Measurements from ENCODE around the gene ARL8A.
A peak's percentile ranks its signal among the peaks of the same experiment; 100 is the strongest.
"Not testable (repeated sequence)": the region's sequence is repeated elsewhere in the genome, so short reads cannot be mapped to it uniquely, and the experiment has no call there.

ARL8A gene
- 27.0 to 41.9 (median 39.4) reads per million in 3 experiments for total RNA-seq

DNA sequence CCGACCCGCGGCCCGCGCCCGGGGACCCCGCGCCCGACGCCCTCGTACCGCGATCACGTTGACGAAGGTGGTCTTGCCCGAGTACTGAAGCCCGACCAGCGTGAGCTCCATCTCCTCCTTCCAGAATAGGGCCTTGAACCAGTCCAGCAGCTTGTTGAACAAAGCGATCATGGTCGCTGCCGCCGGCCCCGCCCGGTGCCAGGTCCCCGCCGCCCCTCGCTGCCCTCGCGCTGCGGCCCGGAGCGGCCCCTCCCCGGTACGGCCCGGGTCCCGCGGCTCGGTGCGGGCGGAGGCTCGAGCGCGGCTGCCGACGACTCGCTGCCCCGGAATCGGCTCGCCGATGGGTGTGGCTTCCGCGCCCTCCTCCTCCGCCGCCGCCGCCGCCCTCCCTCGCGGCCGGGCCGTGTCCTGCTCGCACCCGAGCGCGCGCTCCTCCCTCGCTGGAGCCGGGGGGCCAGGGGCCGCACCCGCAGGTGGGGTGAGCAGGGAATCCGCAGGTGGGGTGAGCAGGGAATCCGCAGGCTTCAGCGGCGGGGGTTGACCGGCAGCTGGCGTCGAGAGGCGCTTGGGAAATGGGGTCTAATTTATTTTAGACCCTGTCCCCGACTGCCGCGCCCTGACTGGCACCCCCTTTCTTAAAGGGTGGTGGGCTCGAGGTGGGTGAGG, at the start of gene ARL8A:
TSS of gene ARL8A (minus strand) at position 336 of the 666 bp plus-strand sequence. CDS start at position 171, 165 bp downstream.
- DNase-seq: peak; percentile 61

DNA sequence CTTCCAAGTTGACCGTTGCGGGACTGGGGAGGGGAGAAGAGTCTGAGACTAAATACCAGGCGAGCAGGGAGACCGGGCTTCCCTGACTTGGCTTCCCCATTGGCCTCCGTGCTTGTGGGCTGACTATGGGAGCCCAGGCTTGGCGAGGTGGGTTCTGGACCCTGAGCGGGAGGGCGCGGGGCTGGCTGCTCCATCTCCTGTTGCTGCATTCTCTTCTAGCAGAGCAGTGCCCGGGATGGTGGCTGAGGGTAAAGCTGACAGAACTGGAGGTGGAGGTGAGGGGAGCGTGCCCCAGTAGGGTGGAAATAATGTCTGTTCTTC, 49.8 kb upstream of the ARL8A start:
- DNase-seq: no peak

GRCh38 chr1:202193614-202194327, 49.2 kb upstream of the ARL8A start, which contains the start of gene LGR6:
TSS of gene LGR6 (plus strand) at chr1:202193799. CDS start at chr1:202193990, 191 bp downstream.
- no peak for DNase-seq

- DNase-seq: peak; percentile 28
Measured at GRCh38 chr1:202192770-202193613, 48.5 kb upstream of the ARL8A start.

DNA sequence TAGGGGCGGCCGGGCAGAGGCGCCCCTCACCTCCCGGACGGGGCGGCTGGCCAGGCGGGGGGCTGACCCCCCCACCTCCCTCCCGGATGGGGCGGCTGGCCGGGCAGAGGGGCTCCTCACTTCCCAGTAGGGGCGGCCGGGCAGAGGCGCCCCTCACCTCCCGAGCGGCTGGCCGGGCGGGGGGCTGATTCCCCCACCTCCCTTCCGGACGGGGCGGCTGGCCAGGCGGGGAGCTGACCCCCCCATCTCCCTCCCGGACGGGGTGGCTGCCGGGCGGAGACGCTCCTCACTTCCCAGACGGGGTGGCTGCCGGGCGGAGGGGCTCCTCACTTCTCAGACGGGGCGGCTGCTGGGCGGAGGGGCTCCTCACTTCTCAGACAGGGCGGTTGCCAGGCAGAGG, 46.9 kb upstream of the ARL8A start:
- DNase-seq: not testable (repeated sequence)

DNA sequence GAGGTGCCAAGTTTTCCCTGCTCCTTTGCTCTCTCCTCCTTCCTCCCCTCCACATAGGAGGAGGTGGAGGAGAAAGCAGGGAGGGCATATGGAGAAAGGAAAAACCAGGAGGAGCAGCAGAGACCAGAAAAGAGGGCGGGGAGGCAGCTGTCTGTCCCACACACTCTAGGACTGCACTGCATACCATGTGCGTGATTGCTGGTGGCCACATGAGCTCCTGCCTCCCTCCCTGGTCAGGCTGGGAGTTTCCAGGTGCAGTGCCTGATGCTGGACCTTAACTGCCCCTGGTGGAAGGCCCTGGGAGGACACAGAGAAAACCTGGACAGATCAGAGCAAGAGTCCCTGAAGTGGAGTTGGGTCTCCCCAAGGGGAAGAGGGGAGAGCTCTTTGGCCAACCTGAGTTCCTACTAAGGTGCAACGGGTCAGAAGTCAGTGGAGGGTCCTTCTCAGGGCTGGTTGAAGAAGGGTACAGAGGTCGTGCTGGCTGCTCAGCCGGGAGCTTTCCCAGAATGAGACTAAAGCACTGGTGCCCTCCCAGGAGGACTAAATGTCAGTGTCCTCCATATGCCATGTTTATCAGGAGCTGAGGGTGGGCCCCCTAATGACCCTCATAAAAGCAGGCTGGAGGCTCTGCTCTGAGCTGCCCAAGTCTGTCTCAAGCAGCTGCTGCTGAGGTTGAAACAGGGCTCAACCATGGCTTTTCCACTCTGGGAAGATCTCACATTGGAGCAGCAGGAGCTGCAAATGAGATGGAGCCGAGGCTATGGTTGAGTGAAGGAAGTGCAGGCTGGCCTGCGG, 45.6 kb upstream of the ARL8A start:
- no peak for DNase-seq

- DNase-seq: peak; percentile 62
Measured at GRCh38 chr1:202189001-202189790, 44.7 kb upstream of the ARL8A start.

DNA sequence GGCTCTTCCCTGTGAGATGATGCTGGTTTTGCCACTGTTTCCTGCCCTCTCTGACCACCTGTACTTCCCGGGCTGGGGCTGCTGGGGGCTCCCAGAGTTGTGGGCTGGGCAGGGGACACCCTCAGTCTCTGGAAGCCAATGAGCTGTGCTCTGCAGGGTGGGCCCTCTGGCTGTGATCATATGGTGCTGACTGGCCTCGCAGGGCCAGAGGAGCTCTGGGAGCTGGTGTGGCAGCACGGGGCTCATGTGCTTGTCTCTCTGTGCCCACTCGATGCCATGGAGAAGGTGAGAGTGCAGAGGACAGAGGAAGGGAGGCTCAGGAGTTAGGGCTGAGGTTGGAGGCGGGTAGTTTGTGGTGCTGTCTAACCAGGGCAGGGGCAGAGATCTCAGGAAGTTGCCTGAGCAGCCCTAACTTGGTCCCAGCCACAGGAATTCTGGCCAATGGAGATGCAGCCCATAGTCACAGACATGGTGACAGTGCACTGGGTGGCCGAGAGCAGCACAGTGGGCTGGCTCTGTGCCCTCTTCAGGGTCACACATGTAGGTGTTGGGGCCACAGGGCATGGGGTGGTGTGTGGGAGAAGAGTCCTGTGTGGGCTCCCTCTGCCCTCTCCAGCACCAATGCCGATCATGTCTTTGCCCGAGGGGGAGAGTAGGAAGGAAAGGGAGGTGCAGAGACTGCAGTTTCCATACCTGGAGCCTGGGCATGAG, 43.3 kb upstream of the ARL8A start:
- DNase-seq: no peak

GRCh38 chr1:202187041-202187671, 42.6 kb upstream of the ARL8A start:
- no peak for DNase-seq

DNA sequence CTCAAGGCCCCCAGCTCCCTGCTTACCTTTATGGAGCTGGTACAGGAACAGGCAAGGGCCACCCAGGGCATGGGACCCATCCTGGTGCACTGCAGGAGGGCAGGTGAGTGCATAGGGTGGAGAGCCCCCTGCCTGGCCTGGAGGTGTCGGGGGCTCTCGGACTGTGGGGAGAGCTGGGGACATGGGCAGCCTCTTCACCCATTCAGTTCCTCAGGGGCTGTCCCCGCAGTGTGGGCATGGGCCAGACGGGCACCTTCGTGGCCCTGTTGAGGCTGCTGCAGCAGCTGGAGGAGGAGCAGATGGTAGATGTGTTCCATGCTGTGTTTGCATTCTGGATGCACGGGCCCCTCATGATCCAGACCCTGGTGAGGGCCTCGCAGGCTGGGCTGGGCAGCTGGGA, 41.8 kb upstream of the ARL8A start:
- no peak for DNase-seq

GRCh38 chr1:202184750-202185460, 40.4 kb upstream of the ARL8A start:
- peak; percentile 37 for DNase-seq

GRCh38 chr1:202182040-202182877, 37.7 kb upstream of the ARL8A start:
- no peak for DNase-seq

- no peak for DNase-seq
Measured at GRCh38 chr1:202181586-202181985, 37.0 kb upstream of the ARL8A start.

GRCh38 chr1:202180751-202181139, 36.2 kb upstream of the ARL8A start:
- not testable (repeated sequence) for DNase-seq

DNA sequence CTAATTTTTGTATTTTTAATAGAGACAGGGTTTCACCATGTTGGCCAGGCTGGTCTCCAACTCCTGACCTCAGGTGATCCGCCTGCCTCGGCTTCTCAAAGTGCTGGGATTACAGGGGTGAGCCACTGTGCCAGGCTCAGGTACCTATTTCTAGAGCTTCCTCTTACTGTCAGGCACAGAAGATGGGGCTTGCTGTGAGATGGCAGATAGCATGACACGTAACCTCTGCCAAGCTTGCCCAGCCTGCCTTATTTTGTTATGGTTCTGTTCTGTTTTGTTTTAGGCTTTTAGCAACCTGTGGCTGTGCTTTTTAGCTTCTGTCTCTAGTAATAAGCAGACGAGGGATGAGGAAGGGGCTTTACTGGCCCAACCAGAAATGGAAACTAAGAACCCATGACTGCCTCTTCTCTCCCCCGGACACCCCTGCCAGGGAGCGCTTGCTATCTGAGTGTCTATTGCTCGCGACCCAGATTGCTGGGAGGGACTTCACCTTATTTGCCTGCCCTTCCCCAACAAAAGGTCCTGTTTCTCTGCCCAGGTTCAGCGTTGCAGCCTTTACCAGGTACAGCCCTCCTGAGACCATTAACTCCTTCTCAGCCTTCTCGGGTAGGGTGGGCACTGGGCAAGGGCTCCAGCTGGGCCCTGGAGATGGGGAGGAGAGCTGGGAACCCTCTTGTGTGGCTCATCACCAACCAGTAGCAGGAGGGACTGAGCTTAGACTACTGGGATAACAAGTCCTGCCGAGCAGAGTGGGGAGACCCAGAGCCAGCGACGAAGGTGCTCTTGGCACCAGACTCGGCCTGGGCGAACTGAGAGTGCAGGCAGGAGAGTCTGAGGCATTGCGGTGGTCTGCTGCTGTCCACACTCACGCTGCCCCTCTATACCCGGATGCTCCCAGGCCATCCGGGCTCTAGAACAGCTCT, 35.6 kb upstream of the ARL8A start:
- no peak for DNase-seq

GRCh38 chr1:202176949-202177927, 32.7 kb upstream of the ARL8A start:
- DNase-seq: no peak

DNA sequence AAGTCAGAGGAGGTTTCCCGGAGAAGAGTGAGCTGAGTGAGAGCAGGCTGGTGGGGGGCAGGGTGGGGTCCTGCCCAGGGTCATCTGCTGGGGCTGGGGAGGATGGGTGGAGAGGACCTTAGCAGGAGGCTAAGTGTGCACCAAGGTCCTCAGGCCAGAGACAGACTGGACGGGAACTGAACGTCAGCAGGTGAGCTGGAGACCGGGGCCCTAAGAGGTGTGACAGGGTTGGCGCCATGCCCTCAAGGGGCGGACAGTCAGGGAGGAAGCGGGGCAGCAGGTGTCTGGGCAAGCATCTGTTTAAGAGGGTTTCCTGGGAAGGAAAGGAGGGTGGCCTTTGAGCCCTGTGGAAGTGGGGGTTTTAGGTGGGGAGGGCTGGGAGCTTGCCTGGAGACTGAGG, 29.5 kb upstream of the ARL8A start:
- no peak for DNase-seq

All from central memory CD4-positive, alpha-beta T cell (primary cell).